Hematopoietic multipotent progenitor cell (in vitro differentiated cells): ENCODE data around the gene RAVER2. TPM values are rescaled to one million over a fixed set of nuclear protein-coding genes. Genes with fewer than 3 reads are reported as not detected.

ENCODE experiments used
- DNase-seq, 3 donors: peaks; one replicate each; pipeline ENCODE4 v3.0.0-alpha.2; 2011 to 2015; ENCODE audit warnings: low read depth in 2 of 3, low spot score in 2 of 3
- total RNA-seq: library from RNA; depleted of rRNA; stranded (reverse); fragments of >200 nt; gene quantifications from one replicate; pipeline ENCODE4 v1.2.3, GENCODE V29; 2012

The RAVER2 gene
- total RNA-seq, 1 donor, result 18.0 TPM

DNA sequence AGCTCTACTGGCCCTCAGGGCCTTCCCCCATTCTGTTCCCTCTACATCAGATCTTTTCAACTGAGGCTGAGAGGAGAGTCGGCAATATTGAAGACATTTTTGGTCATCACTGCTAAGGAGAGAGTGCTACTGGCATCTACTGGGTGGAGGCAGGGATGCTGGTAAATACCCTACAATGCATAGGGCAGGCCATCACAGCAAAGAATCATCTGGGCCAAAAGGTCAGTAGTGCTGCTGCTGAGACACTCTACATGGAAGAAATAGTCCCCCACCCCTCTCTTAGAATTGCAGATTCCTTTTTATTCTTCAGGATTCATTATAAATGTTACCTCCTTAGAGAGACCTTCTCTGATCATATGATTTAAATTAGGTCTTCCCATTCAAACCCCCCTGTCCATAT is 127.2 kb downstream of the RAVER2 start:
- no peak for DNase-seq

DNA sequence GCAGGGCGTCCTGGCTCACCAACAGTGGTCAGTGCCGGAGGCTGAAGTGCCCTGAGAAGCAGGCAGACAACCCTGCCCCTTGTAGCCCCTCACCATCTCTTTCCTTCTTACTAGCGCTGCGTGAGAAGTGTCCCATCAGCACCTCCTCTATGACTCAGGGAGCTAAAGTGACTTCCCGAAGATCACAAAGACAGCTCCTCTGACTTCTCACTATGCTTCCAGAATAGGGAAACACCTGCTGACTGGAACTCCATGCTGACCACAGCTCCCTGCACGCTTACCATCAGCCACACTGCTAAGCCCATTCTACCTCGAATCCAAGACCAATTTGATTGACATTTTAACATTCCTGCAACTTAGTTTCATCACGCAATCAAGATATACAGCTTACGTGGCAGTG is 128.7 kb downstream of the RAVER2 start:
- DNase-seq, result no peak

- no peak for DNase-seq
These were observed 129.8 kb downstream of the RAVER2 start for GRCh38 chr1:64874666-64875065.

DNA sequence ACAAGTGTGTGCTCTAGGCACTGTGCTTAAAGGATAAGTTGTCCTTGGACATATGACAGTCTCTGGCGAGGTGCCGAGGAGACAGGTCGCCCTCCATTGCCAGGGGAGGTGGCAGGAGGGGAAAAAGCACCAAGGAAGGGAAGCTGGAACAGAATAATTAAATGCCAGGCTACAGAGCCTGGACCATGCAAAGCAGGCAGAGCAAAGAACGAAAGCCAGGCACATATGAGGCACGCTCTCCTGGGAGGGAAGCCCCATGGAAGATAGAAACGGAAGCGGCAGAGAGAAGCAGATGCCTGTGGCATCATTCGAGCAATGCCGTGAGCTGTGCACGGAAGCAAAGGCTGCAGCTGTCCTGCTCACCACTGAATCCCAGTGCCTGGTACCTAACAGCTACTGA is 130.2 kb downstream of the RAVER2 start:
- DNase-seq, result no peak

DNA sequence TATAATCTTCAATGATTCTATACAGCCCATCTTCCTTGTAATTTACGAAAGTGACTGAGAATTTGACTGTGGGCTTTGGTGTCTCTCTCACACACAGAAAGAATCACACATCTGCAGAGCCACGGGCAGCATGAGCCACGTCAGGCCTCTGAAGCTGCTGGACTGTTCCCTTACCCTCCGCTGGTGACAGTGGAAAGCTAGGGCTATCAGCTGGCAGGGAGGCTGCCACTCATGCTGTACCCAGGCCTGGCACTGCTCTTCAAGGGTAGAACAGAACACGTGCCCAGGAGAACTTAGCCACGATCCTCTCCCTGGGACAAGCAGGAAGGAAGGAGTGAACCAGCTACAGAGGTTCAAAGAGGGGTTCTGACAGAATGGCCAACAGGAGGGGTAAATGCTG is 130.7 kb downstream of the RAVER2 start:
- DNase-seq, result no peak

GRCh38 chr1:64877151-64877550 is 132.3 kb downstream of the RAVER2 start:
- peak in 1 of 3 donors; percentile 49 for DNase-seq

GRCh38 chr1:64877598-64877997 is 132.7 kb downstream of the RAVER2 start:
- DNase-seq, result no peak

DNA sequence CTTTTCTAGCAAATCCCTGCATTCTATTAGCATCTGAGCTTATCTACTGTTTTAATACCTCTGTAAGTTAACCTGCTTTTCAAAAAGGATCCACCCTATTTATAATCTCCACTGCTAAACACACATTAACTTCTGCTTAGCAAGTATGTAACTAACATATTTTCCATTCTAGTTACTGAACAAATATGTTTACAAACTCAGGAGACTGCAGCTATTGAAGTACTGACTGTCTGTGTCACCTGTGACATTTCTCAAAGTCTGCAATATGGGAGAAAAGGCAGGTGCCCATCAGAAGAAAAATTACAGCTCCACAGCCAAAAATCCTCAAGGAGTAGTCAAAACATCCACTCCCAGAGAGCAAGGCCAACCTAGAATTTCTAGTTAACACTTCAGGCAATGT is 133.2 kb downstream of the RAVER2 start:
- DNase-seq, result no peak

DNA sequence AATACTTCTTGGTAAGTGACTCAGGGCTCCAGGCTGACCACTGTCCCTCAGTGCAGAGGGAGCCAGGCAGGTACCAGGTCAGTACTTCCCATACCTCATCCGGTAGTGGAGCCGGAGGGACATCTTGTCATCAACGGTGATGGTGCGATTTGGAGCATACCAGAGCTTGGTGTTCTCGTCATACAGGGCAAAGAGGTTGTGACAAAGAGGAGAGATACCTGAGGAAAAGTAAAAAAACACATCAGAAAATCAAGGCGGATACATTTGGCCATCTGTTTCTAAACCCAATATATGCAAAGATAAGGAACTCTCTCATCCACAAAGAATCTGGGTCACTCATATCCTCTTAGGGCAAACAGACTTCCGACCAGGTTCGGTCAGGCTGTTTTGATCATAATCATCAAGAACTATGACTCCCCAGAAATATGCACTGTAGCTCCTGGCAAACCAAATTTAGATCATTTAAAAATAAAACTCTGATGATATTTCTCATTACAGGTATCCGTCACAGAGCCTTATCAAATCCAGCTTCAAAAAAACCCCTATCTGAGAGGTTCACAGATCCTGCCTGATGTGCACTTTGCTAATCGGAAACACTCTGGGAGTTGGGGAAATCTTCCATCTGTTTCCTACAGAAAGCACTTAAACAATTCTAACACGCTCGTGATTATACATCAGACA is 134.2 kb downstream of the RAVER2 start:
- no peak for DNase-seq

DNA sequence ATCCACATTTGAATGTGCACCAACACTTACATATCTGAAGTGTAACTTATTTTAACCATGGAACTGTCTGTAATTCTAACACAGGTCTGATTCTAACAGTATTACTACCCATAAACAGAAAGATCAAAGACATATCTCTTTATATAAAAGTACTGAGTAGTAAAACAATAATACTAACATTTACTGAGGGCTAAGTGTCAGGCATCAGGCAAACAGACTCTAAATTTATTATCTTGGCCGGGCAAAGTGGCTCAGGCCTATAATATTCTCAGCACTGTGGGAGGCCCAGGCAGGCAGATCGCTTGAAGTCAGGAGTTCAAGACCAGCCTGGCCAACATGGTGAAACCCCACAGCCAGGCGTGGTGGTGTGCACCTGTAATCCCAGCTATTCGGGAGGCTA is 135.6 kb downstream of the RAVER2 start:
- no peak for DNase-seq

GRCh38 chr1:64881281-64881680 is 136.4 kb downstream of the RAVER2 start:
- no peak for DNase-seq

Other genes with a start within 250 kb of the RAVER2 start
- gene JAK1, start 221.5 kb downstream of the RAVER2 start, total RNA-seq, result 80.2 TPM